NCI-H345 (cell line): ENCODE measurements around the gene RC3H1.

Experiments
- DNase-seq: peaks from one replicate; lab custom pipeline; 2025; lab: John Stamatoyannopoulos, UW

Gene RC3H1

DNA sequence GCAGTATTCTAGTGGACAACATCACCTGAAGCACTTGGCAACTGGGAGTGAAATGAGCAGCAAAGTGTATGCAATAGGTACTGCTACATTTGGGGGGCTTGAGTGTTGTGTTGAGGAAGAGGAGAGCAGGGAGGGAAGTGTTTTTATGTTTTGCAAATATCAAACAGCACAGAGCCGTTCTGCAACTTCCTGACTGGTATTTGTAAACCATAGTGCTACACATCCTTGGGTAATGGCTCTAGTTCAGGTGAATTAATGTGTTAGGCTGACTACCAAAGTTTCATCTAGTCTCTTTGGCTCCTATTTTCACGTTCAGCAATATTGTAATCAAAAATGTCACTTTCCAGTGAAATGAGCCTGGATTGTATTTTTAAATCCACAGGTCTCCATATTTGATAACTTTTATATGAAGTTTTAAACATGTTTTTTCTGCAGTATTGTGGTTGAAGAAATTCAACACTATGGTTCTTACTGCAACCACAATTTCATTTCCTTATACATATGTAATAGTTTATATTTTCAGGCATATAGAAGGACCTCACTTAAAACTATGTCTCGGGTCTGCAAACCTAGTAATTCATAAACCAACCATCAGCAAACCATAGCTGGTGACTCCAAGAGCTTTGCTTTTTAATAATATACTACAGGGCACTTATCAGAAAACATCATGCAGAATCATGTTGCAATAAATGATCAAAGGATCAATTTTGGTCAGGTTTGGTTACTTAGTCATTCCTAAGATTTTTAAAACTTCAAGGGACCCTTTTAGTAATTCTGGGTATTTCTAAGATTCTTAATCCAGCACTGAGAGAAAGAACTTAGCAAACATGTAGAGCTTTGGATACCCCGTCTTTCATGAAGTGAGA is 135.2 kb downstream of the RC3H1 start:
- DNase-seq, result no peak

DNA sequence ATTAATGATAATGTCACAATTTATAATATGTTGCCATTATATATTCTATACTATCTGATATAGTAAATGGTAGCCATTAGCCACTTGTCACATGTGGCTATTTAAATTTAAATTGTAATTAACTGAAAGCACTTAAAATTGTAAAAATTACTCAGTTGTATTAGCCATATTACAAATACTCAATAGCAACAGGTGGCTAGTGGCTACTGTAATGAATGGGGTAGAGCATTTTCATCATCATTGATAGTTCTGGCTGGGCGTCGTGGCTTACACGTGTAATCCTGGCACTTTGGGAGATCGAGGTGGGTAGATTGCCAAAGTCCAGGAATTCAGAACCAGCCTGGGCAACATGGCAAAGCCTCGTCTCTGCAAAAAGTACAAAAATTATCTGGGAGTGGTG is 137.5 kb downstream of the RC3H1 start:
- no peak for DNase-seq
